Tibial artery (tissue), 4 donors: ENCODE results near the gene CXCL11.

Experiments
- DNase-seq, 2 donors: peaks; one replicate each; pipeline ENCODE4 v3.0.0-alpha.2; 2019
- H3K27ac ChIP-seq, 2 donors: fragments of 200-600 bp; sonication (generic) in 1 of 2; 1 replicate in 1 of 2; 2 replicates in 1 of 2; pipeline ENCODE4 v1.5.1; 2018 to 2019; ENCODE audit warnings: mild to moderate bottlenecking in 1 of 2
- H3K27me3 ChIP-seq, 2 donors: fragments of 200-600 bp; sonication (generic) in 1 of 2; one replicate each; pipeline versions ENCODE4 v1.5.1 to v1.6.0; 2016 to 2019
- H3K36me3 ChIP-seq, 3 donors: fragments of 200-600 bp; sonication (generic) in 2 of 3; one replicate each; pipeline ENCODE4 v1.5.1; 2016 to 2019; ENCODE audit warnings: mild to moderate bottlenecking in 2 of 3
- H3K4me1 ChIP-seq, 4 donors: fragments of 200-600 bp; sonication (generic) in 2 of 4; 1 replicate in 3 of 4; 2 replicates in 1 of 4; pipeline ENCODE4 v1.5.1; 2016 to 2019
- H3K4me3 ChIP-seq, 2 donors: fragments of 200-600 bp; sonication (generic) in 1 of 2; 1 replicate in 1 of 2; 2 replicates in 1 of 2; pipeline ENCODE4 v1.5.1; 2018 to 2019; ENCODE audit warnings: mild to moderate bottlenecking in 2 of 2
- H3K9me3 ChIP-seq, 3 donors: fragments of 200-600 bp; sonication (generic) in 1 of 3; one replicate each; pipeline ENCODE4 v1.5.1; 2016 to 2019
- intact Hi-C: fragments of 100-400 bp; cut with DNase I; formaldehyde crosslinking; loops from one replicate; pipeline ENCODE4 v1.15.0; 2023; ENCODE audit warnings: low total_unique reads
- TF ChIP-seq, protein P1 (sequence below), 2 experiments: fragments of 200-600 bp in 1 of 2; fragments of 450-650 bp in 1 of 2; IDR thresholded peaks; one replicate each; pipeline ENCODE4 v1.5.1; 2017 to 2019; ENCODE audit warnings: antibody characterized with exemption in 2 of 2, mild to moderate bottlenecking in 1 of 2, moderate library complexity in 1 of 2

The CXCL11 gene

DNA sequence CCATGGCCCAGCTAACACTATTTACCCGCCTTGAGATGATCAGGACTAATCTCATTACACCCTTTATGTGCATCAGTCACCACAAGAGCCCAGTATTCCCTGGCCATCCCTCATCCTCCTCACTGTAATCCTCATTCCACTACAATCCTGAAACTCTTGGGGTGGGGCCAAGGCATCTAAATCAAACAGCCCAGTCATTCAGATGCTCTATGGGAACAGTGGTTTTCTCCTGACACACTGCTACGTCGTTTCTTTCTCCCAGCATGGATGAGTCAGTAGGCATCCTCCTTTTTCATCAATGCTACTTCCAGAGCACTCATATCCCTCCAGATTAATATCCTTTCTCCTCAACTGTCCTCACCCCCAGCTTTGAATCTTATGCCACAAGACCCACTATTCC is 50.8 kb downstream of the CXCL11 start:
- intact Hi-C loops = no loop called here
- Histone ChIP-seq H3K9me3 (no peaks in the 10 kb centered on the region), H3K36me3 (peaks cover 14 to 32% (median 22%) of the 10 kb centered on the region in 3 donors), H3K27ac (no peak overlapping the region), H3K4me1 (peaks cover 0 to 24% (median 14%) of the 10 kb centered on the region in 4 donors), H3K4me3 (no peak overlapping the region), H3K27me3 (no peaks in the 10 kb centered on the region)
- DNase-seq = no peak
- TF ChIP-seq, protein P1, sequence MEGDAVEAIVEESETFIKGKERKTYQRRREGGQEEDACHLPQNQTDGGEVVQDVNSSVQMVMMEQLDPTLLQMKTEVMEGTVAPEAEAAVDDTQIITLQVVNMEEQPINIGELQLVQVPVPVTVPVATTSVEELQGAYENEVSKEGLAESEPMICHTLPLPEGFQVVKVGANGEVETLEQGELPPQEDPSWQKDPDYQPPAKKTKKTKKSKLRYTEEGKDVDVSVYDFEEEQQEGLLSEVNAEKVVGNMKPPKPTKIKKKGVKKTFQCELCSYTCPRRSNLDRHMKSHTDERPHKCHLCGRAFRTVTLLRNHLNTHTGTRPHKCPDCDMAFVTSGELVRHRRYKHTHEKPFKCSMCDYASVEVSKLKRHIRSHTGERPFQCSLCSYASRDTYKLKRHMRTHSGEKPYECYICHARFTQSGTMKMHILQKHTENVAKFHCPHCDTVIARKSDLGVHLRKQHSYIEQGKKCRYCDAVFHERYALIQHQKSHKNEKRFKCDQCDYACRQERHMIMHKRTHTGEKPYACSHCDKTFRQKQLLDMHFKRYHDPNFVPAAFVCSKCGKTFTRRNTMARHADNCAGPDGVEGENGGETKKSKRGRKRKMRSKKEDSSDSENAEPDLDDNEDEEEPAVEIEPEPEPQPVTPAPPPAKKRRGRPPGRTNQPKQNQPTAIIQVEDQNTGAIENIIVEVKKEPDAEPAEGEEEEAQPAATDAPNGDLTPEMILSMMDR (IDR thresholded peaks at IDR 0.05) = no peak
